Activated naive CD4-positive, alpha-beta T cell treated with anti-CD3 and anti-CD28 coated beads, Interleukin-2, amount 50 U/mL, for 16 hours (primary cell): Measurements from ENCODE around the gene IDH1.

ENCODE experiments used
- DNase-seq: peaks from one replicate; pipeline ENCODE4 v3.0.0-alpha.2; 2020

Gene IDH1

DNA sequence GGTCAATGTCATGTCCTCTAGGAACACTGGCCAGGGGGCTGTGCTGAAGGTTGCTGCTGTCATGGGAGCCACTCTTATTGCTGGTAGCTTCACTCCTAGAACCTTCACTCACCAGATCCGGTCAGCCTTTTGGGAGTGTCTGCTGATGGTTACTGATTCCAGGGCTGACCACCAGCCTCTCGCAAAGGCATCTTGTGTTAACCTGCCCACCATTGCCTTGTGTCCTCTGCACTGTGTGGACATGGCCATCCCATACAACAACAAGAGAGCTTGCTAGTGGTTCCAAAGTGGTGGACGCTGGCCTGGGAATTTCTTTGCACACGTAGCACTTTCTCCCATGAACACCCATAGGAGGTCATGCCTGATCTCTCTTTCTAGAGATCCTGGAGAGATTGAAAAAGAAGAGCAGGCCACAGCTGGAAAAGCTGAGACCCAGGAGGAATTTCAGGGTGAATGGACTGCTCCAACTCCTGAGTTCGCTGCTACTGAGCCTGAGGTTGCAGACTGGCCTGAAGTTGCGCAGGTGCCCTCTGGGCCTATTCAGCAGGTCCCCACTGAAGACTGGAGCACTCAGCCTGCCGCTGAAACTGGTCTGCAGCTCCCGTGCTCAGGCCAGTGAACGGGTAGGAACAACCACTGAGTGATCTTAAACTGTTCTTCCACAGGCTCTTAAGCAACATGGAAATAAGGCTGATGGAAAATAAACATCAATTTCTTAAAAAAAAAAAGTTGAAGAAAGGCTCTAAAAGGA, 46.4 kb downstream of the IDH1 start:
- no peak for DNase-seq

DNA sequence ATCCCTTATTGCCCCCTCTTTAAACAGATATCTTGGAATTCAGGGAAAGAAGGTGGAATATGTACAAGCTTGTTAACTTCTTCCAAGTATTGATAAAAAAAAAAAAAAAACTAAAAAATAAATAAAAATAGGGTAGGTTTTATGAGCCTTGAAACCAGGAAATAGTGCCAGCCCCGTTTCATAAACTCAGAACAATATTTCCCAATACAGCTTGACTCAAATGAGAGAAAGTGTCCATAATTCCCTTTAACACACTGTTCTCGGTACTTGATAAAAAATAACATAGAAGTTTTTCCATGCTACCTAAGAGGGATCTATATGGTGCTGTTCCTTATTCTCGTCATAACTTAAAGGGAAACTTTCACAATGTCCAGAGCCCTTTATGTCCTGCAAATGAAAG, 47.1 kb downstream of the IDH1 start:
- no peak for DNase-seq

DNA sequence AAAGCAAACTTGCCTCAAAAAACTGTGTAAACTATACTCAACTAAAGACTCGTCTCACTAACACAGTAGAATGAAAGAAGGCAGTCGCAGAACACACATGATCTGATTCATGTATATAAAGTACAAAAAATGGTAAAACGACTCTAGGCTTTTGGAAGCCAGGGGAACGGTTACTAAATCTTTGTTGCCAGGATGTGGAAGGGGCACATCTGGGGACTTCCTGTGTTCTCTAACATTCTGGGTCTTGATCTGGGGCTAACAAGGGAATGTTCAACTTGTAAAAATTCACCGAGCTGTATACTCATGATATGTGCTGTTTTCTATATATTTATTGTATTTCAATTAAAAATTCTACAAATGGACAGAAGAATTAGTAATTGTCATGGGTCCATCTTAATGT, 50.7 kb downstream of the IDH1 start:
- no peak for DNase-seq

DNA sequence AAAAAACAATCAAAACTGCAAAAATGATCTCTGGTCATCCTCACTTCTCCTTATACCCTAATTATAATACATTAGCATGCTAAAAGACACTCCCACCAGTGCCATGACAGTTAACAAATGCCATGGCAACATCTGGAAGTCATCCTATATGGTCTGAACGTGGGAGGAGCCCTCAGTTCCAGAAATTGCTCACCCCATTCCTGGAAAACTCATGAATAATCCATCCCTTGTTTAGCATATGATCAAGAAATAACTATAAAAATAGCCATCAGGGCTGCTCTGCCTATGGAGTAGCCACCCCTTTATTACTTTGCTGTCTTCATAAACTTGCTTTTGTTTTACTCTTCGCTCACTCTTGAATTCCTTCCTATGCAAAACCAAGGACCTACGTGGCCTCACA, 59.3 kb downstream of the IDH1 start:
- DNase-seq: no peak

DNA sequence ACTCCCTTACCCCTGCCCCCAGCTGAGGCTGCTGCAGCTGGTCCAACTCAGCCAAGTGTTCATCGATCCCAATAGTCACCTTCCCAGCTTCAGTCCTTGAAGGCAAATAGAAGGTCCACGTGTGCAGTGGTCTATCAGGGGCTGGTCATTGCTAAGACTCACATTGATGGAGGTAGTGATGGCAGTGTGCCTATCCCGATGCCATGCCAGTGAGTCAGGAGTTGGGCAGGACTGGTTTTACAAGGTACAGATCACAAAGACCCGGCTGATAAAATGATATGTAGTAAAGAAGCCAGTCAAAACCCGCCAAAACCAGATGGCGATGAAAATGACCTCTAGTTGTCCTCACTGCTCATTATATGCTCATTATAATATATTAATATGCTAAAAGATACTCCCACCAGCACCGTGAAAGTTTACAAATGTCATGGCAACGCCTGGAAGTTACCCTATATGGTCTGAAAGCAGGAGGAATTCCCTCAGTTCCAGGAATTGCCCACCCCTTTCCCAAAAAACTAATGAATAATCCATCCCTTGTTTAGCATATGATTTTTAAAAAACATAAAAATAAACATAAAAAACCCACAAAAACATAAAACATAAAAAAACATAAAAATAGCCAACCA, 62.1 kb downstream of the IDH1 start:
- no peak for DNase-seq

DNA sequence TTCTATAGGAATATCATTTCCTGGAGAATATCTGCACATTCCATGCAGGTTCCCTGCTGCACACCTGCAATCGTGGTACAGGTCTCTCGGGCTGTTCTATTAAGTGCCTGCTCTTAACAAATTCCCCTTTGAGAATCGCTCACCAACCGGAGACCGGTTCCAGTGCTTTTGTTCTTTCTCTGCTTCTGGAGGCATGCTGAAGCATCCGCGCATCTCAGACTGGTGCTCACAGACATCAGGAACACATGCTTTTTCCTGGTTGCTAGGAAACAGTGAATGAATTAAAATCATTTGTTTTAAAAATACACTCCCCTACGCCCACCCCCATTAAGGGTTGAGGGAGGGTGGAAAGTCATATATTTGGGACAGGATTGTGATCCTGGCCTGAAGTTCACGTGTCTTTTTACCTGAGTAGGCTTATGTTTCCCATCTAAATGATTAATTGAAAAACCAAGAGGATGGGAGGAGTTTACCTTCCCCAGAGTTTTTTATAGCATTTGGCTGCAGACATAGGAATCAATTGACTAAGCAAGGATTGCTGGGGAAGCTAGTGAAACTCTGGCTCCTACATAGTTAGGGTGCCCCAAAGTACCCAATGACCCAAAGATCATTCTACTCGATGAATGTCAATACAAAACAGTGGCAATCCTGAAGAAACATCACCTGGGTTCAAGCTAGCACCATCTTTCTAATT, 64.9 kb downstream of the IDH1 start, which contains the start of gene C2orf80:
Gene C2orf80 (minus strand): TSS at position 221 of the 694 bp plus-strand sequence. CDS start 3,044 bp downstream, outside the sequence.
- DNase-seq: no peak

DNA sequence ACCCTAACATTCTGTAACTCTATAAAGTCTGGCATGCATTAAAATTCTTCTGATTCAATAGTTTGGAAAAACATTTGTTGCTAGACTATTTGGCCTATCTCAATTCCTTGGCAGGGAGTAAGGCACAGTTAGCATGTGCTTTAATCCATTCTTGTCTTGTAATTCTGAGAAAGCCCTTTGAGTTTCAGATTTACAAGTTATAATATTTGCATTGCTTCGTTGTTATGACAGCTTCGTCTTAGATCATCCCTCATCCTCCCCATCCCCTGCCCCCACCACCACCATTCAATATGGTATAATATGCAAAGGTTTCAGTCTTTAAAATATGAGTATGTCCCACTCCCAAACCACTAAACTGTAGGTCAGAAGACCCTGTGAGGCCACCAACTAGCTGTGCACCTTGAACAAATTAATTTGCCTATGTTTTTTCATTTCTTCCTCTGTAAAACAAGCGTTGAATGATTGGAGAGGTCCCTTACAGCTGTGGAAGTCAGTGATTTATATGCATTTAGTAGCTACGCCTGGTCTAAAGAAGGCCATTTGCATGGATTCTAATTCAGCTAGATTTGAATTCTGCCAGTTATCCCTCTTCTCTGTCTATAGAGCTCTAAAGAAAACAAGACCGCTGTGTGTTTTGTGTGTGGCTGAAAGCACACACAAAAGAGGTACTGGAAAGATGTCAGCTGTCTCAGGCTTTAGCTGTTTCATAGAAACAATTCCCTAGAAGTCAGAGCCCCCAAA, 65.6 kb downstream of the IDH1 start:
- no peak for DNase-seq

DNA sequence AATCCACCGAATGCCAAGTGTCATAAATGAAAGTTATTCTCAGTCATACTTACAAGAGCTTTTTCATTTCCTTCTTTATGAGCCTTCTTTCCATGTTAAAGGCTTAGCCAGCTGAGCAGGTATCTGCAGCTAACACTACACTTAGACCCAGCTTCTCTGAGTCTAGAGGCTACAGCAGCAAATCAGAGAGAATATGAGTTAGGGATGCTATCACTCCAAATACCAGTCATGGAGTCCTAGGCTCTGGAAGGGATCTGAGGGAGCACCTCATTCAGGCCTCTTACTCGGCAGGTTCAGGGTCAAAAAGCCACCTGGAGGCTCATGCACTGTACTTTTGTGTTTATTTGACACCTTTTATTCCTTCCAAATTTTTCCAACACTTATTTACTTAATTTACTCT, 68.0 kb downstream of the IDH1 start:
- no peak for DNase-seq

DNA sequence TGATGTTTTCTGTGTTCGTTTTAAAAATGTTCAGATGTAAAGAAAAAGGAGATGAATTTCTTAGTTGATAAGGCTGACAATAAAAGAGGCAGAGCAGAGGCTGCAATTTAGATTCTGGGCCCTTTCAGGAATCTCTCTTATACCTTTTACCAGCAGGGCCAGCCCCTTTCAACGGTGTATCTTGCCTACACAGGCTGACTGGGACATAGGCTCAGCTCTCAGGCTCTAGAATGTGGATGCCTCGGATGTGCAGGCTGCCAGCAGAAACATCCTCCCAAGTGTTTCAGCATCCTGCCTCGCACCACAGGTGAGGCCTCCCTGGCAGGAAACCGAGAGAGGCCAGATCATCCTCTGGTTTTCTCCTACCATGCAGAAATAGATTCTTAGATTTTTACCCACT, 68.4 kb downstream of the IDH1 start:
- no peak for DNase-seq
